NCI-H1436 (cell line): ENCODE measurements around the gene ZNF77.
A peak's percentile ranks its signal among the peaks of the same experiment; 100 is the strongest.
"Not testable (repeated sequence)": the region's sequence is repeated elsewhere in the genome, so short reads cannot be mapped to it uniquely, and the experiment has no call there.

Experiments used
- DNase-seq: peaks from one replicate; lab custom pipeline; 2025; lab: John Stamatoyannopoulos, UW

ZNF77 gene

DNA sequence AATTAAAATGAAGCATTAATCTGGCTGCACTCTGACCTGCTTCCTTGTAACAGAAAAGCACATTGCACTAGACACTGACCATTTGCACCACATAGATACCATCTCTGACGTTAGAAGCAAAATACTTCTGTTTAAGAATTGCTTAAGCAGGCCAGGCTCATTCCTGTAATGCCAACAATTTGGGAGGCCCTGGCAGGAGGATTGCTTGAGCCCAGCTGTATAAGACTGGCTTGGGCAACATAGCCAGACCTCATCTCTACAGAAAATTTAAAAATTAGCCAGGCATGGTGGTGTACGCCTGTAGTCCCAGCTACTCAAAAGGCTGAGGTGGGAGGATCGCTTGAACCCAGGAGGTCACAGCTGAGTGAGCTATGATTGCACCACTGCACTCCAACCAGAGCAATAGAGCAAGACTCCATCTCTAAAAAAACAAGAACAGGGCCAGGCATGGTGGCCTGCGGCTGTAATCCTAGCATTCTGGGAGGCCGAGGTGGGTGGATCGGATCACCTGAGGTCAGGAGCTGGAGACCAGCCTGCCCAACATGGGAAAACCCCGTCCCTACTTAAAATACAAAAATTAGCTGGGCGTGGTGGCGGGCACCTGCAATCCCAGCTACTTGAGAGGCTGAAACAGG is 25.5 kb upstream of the ZNF77 start:
- DNase-seq = no peak

DNA sequence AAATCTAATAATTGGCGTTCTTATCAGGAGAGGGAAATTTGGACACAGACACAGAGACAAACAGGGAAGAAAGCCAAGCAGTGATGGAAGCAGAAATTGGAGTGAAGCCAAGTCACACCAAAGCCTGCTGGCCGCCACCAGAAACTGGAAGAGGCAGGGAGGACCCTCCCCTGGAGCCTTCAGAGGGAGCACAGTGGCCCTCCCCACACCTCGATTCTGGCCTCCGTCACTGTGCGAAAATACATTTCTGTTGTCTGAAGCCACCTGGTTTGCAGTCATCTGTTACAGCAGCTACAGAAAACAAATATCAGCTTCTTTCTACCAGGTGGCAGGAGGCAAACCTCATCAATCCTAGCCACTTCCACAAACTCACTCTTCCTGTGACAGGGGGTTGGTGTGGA is 24.3 kb upstream of the ZNF77 start:
- peak; percentile 40 for DNase-seq

DNA sequence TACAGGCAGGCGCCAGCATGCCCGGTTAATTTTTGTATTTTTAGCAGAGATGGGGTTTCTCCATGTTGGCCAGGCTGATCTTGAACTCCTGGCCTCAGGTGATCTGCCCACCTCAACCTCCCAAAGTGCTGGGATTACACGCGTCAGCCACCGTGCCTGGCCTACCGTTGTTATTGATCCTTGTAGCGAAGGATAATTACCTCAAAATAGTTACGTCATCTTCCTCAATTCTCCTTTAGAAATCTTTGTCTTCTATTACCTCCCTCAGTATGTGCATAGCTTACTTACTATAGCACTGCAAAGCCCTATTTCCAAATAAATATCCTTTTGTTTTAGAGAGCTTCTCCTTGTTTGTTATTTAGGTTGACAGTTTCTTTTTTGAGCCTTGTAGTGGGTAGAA is 23.2 kb upstream of the ZNF77 start:
- no peak for DNase-seq

DNA sequence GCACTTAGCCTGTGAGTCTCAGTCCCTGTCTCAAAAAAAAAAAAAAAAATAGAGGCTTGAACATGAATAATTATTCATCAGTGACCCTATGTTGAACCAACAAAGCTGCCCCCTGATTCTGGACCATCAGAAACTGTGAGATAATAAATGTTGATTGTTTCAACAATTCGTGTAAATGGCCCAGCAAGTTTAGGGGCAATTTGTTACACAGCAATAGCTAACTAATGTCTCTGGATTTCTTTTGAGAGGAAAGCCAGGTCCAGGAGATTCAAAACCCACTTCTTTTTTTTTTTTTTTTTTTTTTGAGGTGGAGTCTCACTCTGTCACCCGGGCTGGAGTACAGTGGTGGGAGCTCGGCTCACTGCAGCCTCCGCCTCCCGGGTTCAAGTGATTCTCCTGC is 20.1 kb upstream of the ZNF77 start:
- no peak for DNase-seq

DNA sequence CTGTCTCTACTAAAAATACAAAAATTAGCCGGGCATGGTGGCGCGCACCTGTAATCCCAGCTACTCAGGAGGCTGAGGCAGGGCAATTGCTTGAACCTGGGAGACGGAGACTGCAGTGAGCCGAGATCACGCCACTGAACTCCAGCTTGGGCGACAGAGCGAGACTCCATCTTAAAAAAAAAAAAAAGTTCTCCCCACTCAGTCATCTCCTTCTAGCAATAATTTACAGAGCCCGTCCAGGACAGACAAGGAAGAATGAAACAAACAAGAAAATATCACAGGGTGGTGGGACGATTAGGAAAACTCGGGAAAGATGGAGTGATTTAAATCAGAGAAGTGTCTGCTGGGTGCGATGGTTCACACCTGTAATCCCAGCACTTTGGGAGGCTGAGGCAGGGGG is 18.9 kb upstream of the ZNF77 start:
- DNase-seq = not testable (repeated sequence)

DNA sequence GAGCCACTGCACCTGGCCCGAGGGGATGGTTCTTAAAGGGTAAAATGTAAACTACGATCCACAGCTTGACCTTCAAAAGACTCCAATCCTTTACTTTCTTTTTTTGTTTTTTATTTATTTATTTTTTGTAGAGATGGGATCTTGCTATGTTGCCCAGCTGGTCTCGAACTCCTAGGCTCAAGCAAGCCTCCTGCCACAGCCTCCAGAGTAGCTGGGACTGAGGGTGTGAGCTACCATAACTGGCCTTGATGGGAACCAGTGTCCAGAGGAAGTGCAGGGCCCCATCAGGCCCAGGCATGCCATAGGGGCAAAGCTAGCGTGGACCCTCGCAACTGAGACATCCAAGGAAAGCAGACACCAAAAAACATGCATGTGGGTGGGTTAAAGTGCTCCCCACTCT is 18.4 kb upstream of the ZNF77 start:
- no peak for DNase-seq

DNA sequence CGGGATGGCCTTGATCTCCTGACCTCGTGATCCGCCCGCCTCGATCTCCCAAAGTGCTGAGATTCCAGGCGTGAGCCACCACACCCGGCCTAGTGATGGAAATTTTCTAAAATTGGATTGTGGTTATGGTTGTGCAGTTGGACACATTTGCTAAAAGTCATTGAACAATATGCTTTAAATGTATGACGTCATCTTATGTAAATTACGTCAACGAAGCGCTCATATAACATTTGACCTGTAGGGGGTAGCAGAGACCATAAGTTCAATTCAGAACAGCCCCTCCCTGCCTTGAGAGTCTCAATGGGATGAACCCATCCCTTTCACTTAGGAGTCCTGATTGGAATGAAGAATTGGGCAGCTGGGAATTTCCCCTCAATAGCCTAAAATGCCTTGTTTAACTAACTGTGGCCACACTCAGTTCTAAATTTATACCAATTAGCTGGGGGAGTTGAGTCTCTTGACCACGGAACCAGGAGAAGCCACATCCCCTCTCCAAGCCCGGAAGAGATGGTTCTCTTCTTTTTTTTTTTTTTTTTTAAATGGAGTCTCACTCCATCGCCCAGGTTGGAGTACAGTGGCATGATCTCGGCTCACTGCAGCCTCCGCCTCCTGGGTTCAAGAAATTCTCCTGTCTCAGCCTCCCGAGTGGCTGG is 17.4 kb upstream of the ZNF77 start:
- DNase-seq = peak; percentile 82

DNA sequence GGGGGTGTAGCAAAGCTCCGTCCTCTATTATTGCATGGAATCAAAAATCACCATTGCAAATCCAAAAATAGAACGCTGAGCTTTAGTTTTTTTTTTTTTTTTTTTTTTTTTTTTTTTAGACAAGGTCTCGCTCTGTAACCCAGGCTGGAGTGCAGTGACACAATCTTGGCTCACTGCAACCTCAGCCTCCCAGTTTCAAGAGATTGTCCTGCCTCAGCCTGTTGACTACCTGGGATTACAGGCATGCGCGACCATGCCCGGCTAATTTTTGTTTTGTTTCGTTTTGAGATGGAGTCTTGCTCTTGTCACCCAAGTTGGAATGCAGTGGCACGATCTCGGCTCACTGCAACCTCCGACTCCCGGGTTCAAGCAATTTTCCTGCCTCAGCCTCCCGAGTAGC is 15.3 kb upstream of the ZNF77 start:
- no peak for DNase-seq

DNA sequence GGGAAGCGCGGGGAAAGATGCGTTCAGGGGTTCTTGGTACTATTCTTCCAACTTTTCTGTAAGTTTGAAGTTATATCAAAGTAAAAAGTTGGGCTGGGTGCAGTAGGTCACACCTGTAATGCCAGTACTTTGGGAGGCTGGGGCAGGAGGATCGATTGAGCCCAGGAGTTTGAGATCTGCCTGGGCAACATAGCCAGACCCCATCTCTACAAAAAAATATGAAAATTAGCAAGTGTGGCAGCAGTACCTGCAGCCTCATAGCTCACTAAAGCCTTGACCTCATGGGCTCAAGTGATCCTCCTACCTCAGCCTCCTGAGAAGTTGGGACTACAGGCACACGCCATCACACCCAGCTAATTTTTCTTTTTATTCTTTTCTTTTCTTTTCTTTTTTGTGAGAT is 12.4 kb upstream of the ZNF77 start:
- DNase-seq = no peak

DNA sequence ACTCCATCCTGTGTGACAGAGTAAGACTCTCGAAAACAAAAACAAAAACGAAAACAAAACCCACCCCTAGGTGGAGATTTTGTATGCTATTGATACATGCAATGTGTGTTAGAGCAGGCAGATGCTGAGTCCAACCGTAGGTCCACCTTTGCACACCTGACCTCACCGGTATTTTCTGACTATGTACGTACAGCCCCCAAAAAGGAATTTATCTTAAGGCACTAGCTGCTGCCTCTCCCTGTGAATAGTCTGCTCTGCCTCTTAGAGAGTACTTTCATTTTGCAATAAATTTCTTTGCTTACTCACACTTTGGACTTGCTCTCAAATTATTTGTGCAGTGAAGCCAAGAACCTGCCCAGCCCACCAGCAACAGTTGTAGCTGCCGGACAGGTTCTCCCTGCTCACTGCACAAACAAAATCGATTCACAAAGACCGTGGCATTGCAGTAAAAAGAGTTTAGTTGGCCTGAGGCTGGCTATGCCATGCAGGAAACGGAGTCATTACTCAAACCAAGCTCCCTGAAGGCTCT is 8.2 kb upstream of the ZNF77 start:
- DNase-seq = no peak

DNA sequence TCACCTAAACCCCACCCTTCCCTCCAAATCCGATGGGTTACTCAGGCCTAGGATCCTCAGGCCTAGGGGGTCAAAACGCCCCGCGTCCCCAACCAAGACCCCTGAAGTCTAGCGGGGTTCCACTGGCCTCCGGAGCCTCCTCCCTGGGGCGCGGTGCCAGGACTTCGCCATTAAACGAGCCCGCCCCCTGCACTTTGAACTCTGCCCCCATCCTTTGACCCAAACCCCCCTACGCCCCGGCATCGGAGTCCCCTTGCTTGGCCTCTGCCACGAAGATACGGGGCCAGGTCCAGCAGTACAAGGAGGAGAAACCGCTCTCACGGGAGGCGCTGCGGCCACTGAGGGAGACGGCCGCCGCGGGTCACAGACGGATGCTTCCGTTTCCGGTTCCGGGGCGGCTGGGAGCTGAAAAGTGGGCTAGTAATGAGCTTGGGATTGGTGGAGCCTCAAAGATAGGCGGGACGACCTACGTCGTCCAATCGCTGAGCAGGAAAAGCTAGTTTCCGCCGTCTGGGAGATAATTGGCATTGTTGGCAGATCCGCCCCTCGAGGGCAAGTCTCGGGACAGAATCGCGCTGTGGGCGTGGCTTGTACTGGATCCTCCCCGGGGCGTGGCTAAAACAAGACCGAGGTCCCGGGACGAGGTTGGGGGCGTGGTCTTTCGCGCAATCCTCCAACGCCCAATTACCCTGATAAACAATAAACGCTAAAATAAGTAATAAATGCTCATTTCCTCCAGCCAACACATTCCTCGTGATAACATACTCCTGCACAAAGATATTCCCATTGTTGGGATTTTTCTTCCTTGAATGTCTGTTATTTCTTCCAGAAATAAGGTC is 5.7 kb upstream of the ZNF77 start:
- peak; percentile 98 for DNase-seq

DNA sequence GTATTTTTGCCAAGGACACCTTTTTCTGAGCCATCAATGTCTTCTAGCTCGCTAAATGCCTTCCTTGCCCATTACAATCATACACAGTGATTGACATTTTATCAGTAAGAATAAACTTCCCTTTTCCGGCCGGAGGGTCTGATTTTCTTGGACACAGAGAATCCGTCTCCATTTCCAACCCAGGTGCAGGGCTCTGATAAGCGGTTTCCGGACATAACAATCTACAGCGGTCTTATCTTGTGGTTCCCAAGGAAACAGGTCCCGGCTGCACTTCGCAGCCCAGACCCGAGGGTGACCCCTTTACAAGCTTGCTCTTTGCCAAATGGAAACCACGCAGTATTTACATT is 5.1 kb upstream of the ZNF77 start:
- DNase-seq = no peak

DNA sequence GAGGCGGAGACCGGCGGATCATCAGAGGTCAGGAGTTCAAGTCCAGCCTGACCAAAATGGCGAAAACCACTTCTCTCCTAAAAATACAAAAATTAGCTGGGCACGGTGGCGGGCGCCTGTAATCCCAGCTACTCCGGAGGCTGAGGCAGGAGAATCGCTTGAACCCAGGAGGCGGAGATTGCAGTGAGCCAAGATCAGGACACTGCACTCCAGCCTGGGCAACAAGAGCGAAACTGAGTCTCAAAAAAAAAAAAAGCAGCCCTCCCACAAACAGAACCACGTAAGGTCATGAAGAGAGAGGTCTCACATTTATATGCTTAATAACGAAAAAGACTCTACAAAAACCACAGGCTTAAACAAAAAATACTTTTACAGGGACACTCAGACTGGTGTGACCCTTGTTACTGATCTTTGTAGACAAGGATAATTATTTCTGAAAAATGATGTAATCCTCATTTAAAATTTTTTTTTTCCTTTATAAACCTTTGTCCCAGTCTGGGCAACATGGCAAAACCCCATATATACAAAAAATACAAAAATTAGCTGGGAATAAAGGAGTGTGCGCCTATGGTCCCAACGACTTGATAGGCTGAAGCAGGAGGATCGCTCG is 909 bp upstream of the ZNF77 start:
- no peak for DNase-seq

DNA sequence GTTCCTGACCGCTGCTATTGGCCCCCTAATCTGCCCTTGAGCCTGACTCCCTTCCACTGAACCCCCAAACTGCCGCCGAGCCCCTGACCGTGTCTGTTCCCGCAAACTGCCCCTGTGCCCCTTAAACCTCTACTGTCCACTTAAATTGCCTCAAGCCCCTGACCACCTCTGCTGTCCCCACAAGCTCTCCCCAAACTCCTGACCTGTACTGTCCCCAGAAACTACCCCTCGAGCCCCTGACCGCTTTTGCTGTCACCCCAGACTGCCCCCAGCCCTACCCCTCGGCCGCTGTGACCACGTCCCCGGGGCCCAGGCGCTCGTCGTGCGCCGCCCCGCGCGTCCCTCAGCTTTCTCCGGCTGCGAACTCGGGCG is 382 bp downstream of the ZNF77 start:
- no peak for DNase-seq

DNA sequence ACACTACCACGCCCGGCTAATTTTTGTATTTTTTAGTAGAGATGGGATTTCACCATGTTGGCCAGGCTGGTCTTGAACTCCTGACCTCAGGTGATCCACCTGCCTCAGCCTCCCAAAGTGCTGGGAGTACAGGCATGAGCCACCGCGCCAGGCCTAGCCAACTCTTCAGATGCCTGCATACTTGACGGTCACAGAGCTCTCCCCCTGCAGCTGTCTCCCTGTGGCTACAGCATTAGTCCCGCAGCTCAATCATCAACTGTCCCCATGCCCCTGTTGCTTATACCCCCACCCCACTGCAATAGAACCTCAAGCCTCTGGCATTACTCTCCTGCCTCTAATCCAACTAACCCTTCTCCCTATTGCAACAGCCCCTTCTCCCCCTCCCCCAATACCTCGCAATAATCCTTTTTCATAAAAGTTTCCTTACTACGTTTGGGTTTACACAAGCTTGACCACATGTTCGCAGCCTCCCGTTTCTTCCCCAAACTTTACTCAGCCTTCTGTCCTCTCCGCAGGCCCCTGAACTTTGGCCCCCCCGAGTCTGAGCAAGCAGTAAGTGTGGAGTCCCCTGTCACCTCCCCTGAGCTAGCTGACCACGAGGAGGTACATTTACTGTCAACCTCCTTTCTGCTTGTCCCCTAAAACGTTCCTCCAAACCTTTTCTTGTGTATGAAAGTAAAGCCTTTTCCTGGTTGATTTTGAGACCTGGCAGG is 1.7 kb downstream of the ZNF77 start:
- DNase-seq = no peak

DNA sequence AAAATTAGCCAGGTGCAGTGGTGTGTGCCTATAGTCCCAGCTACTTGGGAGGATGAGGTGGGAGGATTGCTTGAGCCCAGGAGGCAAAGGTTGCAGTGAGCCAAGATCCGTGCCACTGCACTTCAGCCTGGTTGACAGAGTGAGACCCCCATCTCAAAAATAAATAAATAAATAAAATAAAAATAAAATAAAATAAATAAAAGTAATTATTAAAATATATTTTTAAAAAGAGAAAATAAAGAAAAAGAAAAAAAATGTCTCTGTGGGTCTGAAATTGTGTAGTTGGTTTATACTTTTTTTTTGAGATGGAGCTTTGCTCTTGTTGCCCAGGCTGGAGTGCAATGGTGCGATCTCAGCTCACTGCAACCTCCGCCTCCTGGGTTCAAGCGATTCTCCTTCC is 8.9 kb downstream of the ZNF77 start:
- not testable (repeated sequence) for DNase-seq

DNA sequence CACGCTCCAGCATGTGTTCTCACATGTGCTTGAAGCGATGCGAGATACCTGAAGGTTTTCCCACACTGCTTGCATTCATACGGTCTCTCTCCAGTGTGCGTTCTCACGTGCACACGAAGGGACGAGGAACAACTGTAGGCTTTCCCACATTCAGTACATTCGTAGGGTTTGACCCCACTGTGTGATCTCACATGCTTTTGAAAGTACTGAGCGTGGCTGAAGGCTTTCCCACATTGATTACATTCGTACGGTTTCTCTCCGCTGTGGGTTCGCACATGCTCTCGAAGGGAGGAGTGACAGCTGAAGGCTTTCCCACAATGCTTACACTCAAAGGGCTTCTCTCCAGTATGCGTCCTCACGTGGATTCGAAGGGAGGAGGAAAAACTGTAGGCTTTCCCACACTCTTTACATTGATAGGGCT is 11.3 kb downstream of the ZNF77 start:
- no peak for DNase-seq

DNA sequence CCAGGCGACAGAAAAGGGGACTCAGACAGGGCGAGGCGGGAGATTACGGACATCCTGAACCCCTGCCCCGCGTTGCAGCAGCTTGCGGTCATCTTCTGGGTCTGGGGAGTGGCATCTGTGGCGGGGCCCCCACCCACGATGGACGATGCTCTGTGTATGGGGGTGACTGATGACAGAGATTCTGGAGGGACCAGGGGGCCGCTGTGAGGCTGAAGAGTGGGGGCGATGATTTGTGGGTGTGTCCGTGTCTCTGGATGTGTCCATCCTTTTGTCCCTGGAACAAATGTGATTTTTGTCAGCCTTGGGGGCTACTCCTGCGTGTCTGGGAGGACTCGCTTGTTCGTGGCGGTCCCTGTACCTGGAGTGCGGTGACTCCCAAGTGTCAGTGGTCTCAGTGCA is 17.7 kb downstream of the ZNF77 start:
- DNase-seq = no peak

DNA sequence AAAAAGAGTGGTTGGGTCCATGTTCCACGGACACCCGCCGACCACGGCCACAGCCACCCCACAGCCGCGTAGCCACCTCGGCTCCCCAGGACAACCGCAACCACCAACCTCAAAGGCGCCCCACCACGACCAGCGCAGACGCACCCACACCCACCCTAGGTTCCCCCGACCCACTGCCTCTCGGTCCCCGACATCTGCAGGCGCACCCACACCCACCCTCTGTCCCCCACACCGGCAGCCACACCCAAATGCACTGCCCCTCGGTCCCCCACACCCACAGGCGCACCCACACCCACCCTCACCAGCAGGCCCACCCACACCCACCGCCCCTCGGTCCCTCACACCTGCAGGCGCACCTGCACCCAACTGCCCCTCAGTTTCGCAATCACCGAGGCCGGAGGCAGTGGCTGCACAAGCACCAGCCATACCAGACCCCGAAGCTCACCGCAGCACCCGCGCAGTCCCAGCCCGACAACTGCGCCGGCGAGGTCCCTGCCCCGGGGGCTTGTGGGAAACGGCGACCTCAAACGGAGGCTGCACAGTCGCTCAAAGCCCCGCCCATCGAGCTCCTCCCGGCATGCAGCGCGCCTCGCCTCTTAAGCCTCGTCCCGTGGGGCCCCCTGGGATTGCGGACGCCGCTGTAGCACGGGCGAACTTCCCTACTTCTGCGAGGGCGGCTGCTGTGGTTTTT is 18.3 kb downstream of the ZNF77 start:
- no peak for DNase-seq

DNA sequence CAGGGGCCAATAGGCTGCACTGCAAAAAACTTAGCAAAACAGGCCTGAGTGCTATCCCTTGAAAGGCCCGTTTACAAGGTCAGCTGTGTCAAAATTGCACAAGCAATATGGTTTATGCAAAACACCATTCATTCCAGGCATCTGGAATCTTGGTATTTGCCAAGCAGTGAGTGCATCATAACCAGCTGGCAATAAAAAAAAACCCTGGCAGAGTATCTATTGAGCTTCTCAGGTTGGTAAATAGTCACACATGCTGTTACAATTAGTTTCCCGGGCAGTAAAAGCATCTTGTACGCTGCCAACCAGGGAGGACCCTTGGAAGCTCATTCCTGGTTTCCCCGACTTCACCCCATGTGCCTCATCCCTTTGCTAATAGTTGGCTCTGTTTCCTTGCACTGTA is 21.3 kb downstream of the ZNF77 start:
- DNase-seq = no peak

DNA sequence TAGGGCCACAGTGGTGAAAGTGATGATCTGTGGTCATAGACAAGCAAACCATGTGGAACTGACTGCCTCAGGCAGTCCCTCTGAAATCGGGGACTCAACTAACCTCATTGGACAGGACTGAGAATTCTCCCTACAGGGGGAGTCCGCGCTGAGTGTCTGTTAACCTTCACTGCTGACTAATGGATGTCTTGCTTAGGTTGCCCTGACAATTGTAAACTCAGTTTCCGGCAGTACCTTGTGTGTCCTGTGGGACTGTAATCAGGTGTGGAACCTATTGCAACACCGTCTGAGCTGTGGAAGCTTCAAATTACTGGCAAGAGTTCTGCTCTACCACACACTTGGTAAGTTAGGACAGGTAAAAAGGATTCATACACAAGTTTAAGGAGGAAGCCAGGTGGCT is 21.8 kb downstream of the ZNF77 start:
- DNase-seq = peak; percentile 5
